Fibroblast of skin of left quadriceps (primary cell): ENCODE data around the gene DUXB.

Source experiments
- DNase-seq, 2 experiments: peaks; one replicate each; pipeline ENCODE4 v3.0.0-alpha.2; 2013; ENCODE audit warnings: low read depth in 2 of 2

The DUXB gene, protein sequence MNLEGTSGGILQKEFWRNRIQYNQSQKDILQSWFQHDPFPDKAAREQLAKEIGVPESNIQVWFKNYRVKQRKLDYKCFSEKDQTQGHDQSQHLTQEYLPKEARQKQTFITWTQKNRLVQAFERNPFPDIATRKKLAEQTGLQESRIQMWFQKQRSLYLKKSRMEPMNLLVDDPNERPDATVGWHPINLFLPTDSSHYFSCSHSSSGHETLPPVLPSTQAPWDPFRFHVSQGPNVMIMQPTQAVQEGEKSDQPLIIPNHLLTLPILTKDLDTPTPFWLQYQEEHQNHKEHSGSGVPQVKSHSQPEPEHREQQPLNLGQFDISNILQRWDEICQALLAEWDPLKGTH

DNA sequence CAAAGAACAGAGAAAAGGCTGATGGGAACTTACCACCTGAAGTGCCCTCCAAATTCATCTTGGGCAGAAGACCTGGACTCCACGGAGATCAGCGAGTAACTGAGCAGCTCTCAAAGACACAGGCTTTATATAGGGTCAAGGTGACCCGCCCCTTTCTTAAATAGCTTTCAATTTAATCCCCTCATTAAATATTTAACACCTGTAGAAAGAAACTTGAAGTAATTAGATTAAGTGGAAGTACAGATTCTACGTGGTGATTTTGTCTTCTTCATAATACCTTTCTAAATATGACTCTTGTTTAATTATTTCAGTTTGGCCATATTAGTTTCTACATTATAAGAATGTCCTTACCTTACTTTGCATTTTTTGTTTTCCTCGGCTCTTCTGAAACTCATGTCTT is at the start of gene DUXB:
Gene DUXB (minus strand): TSS at position 101 of the 400 bp plus-strand sequence. CDS start 43 bp downstream, at position 58.
- no peak for DNase-seq

- no peak for DNase-seq
These were observed 49.3 kb upstream of the DUXB start for GRCh38 chr16:75750528-75750927.

DNA sequence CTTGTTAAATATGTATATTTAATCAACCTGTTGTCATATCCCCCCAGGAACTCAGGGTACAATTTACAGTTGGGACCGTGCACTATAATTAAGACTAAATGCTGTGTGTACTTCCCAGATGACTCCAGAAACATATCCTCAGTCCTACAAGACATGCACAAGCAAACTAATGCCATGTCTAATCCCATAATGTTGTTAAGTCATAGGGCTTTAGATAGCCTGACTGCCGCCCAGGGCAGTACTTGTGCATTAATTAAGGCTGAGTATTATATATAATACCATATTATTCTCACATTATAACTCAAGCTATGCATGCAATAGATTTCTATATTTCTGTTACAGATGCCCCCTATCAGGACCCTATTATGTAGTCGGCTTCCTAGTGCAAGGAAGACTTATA is 45.1 kb upstream of the DUXB start:
- DNase-seq: no peak

DNA sequence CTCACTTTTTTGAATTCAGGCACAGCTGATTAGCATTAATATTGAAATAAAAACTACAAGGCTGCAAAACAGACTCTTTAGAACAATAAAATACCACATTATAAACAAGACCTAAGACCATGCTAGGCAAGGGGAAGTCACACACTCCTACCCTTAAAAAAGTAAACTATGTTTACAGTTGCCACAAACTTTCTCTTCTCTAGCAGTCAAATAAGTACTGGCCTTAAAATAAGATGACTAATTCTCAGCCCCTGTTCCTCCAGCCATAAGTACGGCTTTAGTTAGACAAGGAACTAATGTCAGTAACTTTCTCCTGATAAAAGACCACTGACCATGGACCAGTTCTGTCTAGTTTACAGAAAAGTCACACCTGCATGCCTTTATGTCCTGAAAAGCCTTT is 44.6 kb upstream of the DUXB start:
- DNase-seq: no peak

DNA sequence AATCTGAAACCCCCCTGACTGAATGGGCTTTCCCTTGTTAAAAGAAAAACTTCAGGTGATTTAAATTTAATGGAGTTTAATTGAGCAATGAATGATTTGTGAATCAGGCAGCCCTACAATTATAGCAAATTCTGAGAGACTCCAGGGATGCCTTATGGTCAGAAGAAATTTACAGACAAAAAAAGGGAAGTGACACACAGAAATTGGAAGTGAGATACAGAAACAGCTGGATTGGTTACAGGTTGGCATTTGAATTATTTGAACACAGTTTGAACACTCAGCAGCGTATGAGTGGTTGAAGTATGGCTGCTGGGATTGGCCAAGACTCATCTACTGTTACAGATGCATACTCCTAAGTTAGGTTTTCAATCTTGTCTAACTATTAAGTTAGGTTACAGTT is 44.0 kb upstream of the DUXB start:
- DNase-seq: no peak

DNA sequence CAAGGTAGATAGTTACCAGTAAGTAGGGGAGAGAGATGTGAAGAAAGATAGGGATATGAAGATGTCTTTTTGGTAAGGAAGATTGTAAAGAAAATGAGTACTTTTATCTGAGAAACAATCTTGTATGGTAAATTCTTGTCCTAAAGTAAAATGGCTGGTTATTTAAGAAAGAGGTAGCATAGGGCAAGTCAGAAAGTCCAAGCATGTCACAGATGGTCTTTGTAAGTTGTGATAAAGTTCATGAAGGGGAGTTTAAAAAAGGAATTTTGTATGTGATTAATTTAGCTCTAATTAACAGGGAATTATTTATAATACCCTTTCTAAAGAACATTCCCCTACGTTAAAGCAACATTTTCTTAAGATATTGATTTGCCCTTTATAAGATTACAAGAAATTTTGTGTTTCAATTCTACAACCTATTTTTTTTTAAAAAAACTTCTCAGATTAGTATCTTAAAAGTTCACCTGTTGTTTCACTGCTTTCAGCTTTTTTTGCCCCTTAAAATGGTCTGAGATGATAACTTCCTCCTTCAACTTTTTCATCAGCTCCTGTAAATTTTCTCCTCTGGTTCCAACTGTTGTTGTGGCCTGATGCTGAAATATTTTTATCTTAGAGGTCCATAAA is 41.3 kb upstream of the DUXB start:
- DNase-seq: no peak

GRCh38 chr16:75733305-75734211 is 32.3 kb upstream of the DUXB start:
- peak; percentile 7 to 9 for DNase-seq

DNA sequence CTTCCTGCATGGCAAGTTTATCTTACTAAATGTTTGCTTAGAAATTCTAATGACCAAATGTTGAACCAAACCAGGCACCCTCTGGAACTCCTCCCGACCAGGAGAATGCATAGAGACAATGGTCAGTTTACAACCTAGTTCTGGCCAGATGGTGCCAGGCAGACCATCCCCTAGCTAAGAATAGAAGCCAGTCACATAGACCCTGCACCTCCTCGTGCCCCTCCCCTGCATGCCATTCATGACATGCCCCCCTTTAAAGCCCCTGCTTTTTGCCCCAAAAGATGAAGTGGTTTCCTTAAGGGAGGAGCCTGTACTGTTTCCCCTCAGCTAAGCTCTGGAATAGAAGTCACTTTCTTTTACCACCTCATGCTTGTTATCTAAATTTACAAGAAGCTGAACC is 31.6 kb upstream of the DUXB start:
- DNase-seq: no peak

DNA sequence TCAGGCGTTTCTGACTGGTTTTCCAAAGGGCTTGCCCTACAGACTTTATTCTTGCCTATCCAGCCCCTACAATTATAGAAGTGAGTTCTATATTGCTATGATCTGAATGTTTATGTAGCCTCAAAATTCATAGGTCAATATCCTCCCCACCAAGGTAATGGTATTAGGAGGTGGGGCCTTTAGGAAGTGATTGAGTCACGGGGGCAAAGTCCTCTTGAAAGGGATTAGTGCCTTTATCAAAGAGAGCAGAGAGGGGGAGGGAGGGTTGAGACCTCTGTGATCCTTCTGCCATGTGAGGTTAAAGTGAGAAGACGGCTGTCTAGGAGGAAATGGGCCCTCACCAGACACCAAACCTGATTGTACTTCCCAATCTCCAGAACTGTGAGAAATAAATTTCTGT is 26.0 kb upstream of the DUXB start:
- DNase-seq: no peak

DNA sequence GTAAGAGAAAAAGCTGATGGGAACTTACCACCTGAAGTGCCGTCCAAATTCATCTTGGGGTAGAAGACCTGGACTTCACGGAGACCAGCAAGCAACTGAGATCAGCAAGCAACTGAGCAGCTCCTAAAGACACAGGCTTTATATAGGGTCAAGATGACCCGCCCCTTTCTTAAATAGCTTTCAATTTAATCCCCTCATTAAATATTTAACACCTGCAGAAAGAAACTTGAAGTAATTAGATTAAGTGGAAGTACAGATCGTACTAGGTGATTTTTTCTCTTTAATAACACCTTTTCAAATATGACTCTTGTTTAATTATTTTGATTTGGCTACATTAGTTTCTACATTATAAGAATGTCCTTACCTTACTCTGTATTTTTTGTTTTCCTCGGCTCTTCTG is 25.1 kb upstream of the DUXB start, which contains the start of gene CPHXL:
Gene CPHXL (minus strand): TSS at position 101 of the 400 bp plus-strand sequence. CDS start 48 bp downstream, at position 53.
- DNase-seq: no peak

GRCh38 chr16:75718452-75718851 is 17.2 kb upstream of the DUXB start:
- DNase-seq: no peak

DNA sequence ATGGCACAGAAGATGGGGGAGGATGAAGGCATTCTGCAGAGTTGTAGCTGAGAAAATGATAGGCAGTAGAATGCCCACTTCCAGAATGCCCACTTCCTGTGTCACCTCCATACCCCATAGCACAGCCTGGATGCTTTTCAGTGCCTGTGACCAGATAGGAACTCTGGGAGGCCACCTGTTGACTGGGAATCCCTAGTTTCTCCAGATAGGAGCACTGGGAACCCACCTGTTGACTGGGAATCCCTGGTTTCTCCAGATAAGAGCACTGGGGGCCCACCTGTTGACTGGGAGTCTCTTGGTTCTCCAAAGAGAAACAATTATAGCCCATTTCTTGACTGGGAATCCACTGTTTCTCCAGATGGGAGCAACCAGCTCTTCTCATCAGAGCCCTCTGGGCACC is 13.4 kb upstream of the DUXB start:
- no peak for DNase-seq

DNA sequence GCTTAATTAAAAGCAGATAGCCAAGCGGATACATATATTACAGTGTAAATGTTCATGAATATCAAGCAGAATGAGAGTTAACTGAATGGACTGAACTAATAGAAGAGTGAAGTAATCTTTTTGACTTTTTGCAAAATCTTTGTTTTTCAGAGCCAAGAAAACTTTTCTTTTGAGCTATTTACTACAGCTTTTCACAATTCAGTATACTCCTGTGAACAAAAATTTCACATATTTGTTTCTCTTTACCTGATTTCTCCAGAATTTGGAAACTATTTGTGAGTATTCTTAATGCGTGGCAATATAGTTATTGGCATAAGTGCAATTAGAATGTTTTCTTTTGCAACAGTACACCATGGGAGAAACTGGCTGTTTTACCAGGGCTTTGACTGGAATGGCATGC is 9.1 kb upstream of the DUXB start:
- no peak for DNase-seq

GRCh38 chr16:75703306-75703705 is 2.0 kb upstream of the DUXB start:
- DNase-seq: no peak

- no peak for DNase-seq
These were observed 981 bp upstream of the DUXB start for GRCh38 chr16:75702242-75702641.

- no peak for DNase-seq
These were observed 3.7 kb downstream of the DUXB start for GRCh38 chr16:75697571-75697970.

DNA sequence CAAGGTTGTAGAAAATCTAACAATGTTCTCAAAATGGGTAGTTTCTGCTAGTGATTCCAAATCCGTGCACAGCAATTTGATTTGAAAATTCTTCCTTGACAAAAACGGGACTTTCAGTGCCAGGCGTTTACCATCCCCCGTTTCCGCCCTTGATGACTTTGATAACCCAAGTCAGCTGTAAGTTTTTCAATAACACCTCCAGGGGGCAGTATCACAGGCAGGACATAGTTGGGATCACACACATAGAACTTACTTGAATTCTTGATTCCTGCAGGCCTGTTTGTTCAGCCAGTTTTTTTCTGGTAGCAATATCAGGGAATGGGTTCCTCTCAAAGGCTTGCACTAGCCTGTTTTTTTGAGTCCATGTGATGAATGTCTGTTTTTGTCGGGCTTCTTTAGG is 5.6 kb downstream of the DUXB start:
- no peak for DNase-seq

GRCh38 chr16:75687361-75687760 is 13.9 kb downstream of the DUXB start:
- DNase-seq: no peak

DNA sequence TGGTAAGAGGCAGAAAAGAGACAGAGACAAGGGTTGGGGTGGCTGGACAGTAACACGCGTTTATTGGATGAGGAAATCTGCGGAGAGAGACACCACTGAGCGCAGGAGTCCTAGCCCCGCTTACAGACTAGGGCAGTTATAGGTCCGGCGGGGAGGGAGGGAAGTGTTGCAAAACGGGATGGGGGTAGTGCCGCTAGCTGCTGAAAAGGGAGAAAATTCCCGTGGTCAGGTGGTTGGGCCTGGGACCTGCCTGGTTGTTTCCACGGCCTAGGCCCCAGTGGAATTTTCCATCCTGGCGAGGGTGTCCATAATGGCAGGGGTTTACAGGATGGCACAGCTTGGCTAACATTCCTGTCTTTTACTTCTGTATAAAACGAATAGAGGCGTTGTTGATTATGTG is 19.0 kb downstream of the DUXB start:
- no peak for DNase-seq

DNA sequence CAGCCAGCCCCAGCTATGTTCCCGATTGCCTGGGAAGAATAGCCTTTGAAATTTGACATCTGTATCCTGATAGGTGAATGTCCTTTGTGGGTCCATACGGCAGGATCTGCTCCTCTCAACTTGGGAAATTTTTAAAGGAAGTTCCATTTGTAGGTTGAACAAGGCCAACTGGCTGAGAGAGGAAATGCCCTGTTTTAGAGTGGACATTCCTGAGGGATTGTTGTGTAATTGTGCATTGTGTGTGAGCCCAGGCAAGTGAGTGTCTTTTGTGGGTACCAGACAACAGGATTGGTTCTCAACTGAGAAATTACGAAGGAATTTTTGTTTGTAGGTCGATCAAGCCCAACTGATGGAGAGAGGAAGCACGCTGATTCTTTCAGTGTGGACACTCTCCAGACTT is 21.9 kb downstream of the DUXB start:
- no peak for DNase-seq

DNA sequence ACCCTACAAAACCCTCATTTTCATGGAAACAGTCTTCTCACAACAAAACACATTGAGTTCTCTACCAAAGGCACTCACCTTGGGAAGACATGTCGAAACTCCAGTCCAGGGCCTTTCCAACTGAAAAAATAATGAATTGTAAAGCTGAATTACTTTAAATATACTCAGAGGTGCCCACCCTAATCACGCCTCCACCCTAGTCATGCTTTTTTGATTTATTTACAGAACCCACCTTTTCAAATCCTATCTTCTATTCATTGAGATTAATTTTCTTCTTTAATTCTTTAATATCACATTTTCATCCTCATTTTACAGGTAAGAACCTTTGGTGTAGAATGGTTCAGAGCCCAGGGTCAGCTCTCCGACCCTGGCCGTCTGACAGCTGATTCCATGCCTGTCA is 24.4 kb downstream of the DUXB start, which contains the start of gene CPHXL2:
Gene CPHXL2 (minus strand): TSS at position 101 of the 400 bp plus-strand sequence. CDS start 10 bp downstream, at position 91.
- DNase-seq: no peak

GRCh38 chr16:75667503-75667902 is 33.8 kb downstream of the DUXB start:
- DNase-seq: no peak
